ENCODE measurements around the gene FEZF1. TPM values are rescaled to one million over a fixed set of nuclear protein-coding genes. Genes with fewer than 3 reads are reported as not detected.
"Not testable (repeated sequence)": the region's sequence is repeated elsewhere in the genome, so short reads cannot be mapped to it uniquely, and the experiment has no call there.

The FEZF1 gene
- total and polyA plus RNA-seq, 2 donors = not detected

DNA sequence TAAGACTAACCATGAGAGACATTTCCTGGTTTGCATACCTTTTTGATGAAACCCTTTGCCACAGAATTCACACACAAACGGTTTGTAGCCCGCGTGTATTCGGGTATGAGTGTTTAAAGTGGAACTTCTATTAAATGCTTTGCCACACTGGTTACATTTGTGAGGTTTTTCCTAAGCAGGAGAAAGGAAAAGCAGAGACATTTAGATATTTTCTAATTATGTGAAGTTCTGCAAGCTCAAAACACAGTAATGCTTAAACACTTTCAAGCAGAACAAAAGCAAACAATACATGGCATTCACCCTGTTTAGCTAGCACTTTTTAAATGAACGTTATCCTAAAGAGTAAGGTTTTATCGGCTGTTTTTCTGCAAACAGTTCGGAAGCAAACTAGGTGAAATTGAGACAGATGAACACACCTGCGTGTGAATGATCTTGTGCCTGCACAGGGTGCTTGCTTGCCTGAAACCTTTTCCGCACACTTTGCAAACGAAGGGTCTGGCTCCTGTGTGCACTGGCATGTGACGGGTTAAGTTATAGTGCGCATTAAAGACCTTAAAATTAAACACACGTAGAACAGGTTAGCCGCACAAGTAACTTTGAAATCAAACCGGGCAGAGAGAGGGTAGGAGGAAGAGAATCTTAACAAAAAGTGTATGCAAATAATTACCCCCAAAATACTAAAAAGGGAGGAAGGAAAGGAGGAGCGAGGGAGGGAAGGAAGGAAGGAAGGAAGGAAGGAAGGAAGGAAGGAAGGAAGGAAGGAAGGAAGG is 1.6 kb downstream of the FEZF1 start:
- no peak overlapping the region for H3K27ac ChIP-seq (ENCODE audit: low read depth)
- H3K4me3 ChIP-seq (ENCODE audit: low read depth, low read length) = no peak overlapping the region
- WGBS = 7% methylated on average over 16 of the region's 16 CpGs
- peaks cover 2% of the 10 kb centered on the region for H3K4me1 ChIP-seq (ENCODE audit: insufficient read depth)
- no peak for DNase-seq (ENCODE audit: extremely low spot score)
- H3K36me3 ChIP-seq (ENCODE audit: insufficient read depth) = no peaks in the 10 kb centered on the region

DNA sequence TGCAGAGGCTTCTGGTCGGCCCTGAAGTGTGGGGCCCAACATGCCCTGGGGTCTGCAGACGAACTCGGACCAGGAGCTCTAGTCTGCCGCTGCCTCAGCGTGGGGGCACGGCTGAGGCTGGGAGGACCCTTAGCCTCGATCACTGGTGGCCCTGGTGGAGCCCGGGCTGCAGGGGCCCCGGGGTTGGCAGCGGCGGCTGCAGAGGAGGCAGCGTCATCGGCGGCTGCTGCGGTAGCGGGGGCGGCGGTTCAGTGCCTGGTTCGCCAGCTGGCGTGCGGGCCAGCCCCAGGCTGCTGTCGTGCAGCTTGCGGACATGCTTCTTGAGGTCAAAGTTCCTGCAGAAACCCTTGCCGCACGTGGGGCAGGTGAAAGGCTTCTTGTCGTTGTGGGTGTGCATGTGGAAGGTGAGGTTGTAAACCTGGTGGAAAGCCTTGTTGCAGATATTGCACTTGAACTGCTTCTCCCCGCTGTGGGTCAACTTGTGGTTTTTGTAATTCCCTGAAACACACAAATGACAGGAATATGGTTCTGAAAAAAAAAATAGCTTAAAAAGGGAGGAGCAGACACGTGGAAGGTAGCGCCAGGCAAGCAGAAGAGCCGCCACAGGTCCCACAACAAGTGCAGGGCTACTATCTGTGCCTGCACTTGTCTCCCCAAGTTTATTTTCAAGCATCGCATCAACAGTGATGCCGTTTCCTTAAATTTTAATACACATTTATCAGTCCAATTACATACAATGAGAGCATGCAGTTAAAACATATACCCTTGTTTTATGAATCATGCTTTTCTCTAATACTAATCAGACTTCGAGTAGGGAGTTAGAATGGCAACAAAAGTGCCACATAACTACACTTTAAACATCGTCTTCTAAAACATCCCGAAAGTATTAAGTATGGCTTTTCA is 2.4 kb downstream of the FEZF1 start:
- DNase-seq (ENCODE audit: extremely low spot score) = no peak
- H3K4me1 ChIP-seq (ENCODE audit: insufficient read depth) = peaks cover 2% of the 10 kb centered on the region
- H3K36me3 ChIP-seq (ENCODE audit: insufficient read depth) = no peaks in the 10 kb centered on the region
- 6% methylated on average over 35 of the region's 35 CpGs for WGBS
- no peak overlapping the region for H3K4me3 ChIP-seq (ENCODE audit: low read depth, low read length)
- H3K27ac ChIP-seq (ENCODE audit: low read depth) = no peak overlapping the region

DNA sequence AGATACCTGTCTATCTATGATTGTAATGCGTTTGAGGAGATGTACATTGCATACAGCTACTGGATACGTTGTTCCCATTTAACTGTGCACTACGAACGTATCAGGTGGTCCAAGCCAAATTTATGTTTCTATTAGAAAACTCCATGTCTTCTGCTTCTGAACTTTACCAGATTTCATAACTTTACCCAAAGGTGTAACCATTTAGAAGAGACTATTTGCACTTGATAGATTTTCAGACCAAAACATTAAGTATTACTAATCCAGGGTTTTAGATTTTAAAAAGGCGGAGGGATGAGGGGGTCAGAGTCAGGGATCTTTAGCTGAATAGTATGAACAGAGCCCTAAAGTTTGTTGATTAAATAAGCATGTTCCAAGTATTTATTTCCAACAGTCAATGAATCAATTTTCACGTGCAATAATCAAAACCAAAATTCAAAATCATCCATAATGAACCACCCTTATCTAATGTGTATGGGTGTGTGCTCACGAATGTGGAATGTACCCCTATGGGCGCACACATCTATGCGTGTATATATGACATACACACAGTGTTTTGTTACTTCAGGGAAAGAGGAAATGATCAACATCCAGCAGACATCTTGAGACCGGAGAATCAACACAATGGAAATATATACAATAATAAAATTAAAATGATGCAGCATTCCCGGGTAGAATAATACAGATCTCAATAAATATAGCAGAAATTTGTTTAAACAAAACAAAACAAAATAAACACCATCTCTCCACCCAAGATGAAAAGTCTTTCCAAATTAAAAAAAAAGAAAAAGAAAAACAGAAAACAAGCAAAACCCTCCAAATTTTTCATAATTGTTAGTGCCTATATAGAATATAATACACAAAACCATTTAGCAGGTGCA is 3.4 kb downstream of the FEZF1 start:
- Histone ChIP-seq H3K36me3 (ENCODE audit: insufficient read depth) (no peaks in the 10 kb centered on the region), H3K27ac (ENCODE audit: low read depth) (no peak overlapping the region), H3K4me1 (ENCODE audit: insufficient read depth) (peaks cover 2% of the 10 kb centered on the region), H3K4me3 (ENCODE audit: low read depth, low read length) (no peak overlapping the region)
- no peak for DNase-seq (ENCODE audit: extremely low spot score)
- 19% methylated on average over 11 of the region's 11 CpGs for WGBS

DNA sequence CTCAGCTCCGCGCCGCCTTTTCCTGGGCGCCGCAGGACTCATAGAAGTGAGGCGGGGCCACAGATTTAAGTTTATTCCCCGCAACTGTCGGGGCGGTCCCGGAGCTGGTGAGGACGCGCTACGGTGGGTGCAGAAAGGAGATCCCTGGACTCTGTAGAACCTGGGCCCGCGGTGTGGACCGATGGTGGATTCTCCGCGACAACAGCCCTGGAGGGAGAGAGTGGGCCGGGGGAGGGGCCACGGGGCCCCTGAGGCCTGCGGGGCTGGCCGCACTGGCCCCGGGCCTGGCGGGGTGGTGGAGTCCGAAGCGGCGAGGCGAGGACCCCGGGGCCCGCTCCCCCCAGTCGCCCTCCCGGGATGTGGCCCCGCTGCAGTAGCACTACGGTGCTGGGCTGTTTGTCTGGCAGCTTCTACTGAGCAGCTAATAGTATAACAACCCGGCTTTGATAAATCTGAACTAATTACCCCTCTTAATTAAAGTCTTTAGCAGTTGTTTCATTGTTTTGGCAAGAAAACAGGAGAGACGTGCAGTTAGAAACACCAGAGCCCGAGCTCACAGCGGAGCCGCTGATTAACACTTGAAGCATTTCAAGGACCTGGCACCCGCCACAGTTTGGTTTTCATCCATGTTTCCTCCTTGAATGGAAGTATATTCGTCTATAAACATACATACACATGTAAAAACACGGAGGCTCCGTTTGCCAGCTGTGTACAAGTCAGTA is 4.2 kb downstream of the FEZF1 start:
- H3K4me1 ChIP-seq (ENCODE audit: insufficient read depth) = peaks cover 2% of the 10 kb centered on the region
- no peak overlapping the region for H3K4me3 ChIP-seq (ENCODE audit: low read depth, low read length)
- no peak for DNase-seq (ENCODE audit: extremely low spot score)
- 3% methylated on average over 43 of the region's 43 CpGs for WGBS
- no peaks in the 10 kb centered on the region for H3K36me3 ChIP-seq (ENCODE audit: insufficient read depth)
- no peak overlapping the region for H3K27ac ChIP-seq (ENCODE audit: low read depth)

DNA sequence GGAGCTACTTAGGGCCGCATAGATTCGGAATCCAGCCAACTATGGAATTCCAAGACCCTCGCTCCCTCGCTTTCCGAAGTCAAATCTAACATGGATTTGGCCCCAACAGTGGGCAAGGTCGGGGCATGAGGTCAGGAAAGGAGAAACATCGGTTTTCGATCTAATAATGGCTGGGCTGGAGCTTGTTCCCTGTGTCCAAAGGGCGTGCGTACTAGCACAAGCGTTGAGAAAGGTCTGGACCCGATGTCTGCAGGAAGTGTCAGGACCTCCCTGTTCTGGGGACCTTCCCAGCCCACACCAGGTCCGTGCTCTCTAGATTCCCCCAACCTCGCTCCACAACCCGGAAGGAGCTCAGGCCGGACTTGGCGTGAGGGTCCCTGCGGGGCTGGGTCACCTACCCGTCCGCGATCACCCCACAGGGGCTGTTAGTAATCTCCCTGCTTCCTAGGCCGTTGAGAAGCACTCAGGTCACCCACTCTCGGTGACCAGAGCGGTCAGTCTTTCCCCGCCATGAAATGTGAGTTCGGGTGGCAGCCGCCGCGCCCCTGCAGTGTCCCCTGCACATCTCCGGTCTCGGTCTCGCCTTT is 4.8 kb downstream of the FEZF1 start:
- Histone ChIP-seq H3K4me3 (ENCODE audit: low read depth, low read length) (no peak overlapping the region), H3K4me1 (ENCODE audit: insufficient read depth) (no peaks in the 10 kb centered on the region), H3K36me3 (ENCODE audit: insufficient read depth) (no peaks in the 10 kb centered on the region), H3K27ac (ENCODE audit: low read depth) (no peak overlapping the region)
- DNase-seq (ENCODE audit: extremely low spot score) = no peak
- WGBS = 5% methylated on average over 32 of the region's 32 CpGs

DNA sequence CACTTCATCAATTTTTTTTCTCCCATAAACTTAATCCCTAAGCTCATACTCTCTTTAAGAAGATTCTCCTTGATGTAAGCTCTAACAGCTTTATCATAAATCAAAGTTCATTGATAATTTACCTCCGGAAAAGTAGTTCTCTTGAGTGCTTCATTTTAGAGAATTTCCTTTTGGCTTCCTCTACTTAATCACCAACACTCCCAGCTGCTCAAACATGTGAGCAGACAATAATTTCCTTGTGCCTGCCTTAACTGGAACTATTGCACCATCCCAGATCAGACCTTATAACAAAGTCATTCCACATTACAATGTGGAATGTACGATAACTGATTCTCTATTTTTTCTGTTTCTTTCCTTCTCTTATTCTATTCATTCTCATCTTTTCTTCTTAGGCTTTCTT is 5.9 kb downstream of the FEZF1 start:
- 62% methylated on average over 2 of the region's 2 CpGs for WGBS
- H3K4me3 ChIP-seq (ENCODE audit: low read depth, low read length) = no peak overlapping the region
- DNase-seq (ENCODE audit: extremely low spot score) = no peak
- H3K4me1 ChIP-seq (ENCODE audit: insufficient read depth) = no peaks in the 10 kb centered on the region
- no peak overlapping the region for H3K27ac ChIP-seq (ENCODE audit: low read depth)
- no peaks in the 10 kb centered on the region for H3K36me3 ChIP-seq (ENCODE audit: insufficient read depth)

DNA sequence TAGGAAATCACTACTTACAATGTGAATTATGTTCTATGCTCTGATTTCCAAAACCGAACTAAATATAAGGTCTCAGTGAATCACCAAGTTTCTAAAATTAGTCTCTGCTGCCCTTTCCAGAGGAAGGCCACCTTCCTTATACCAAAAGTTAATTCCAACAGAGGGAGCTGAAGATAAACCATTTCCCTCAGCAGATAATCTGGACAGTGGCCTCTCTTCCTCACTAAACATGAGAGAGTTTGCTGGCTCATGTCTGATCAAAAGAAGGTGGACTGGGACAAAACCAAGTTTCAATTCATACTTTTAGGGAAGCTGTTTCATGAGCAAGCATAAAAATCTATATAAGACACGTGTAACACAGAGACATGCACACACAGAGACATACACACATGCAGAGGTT is 6.4 kb downstream of the FEZF1 start:
- Histone ChIP-seq H3K4me3 (ENCODE audit: low read depth, low read length) (no peak overlapping the region), H3K27ac (ENCODE audit: low read depth) (no peak overlapping the region), H3K4me1 (ENCODE audit: insufficient read depth) (no peaks in the 10 kb centered on the region), H3K36me3 (ENCODE audit: insufficient read depth) (no peaks in the 10 kb centered on the region)
- WGBS = 46% methylated on average over 2 of the region's 2 CpGs
- DNase-seq (ENCODE audit: extremely low spot score) = no peak

DNA sequence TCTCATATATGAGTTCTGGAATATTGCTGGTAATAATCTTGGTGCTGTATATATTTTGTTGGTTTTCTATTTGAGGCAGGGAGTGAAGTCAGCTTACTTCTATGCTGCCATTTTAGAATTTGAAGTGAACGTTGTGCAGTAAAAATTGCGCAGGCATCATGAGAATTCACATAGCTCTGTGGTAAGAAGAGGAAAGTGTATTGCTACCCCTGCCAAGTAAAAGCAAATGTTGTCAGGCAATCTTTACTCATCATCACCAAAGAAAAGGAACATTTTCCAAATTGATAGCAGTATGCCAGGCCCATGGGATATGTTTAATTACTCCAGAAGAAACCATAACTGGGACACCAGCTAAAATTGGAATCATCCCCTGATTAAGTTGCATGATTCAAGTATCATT is 13.4 kb downstream of the FEZF1 start:
- DNase-seq (ENCODE audit: extremely low spot score) = no peak
- H3K36me3 ChIP-seq (ENCODE audit: insufficient read depth) = no peaks in the 10 kb centered on the region
- no peak overlapping the region for H3K4me3 ChIP-seq (ENCODE audit: low read depth, low read length)
- H3K4me1 ChIP-seq (ENCODE audit: insufficient read depth) = no peaks in the 10 kb centered on the region
- WGBS = 88% methylated on average over 2 of the region's 2 CpGs
- H3K27ac ChIP-seq (ENCODE audit: low read depth) = no peak overlapping the region

DNA sequence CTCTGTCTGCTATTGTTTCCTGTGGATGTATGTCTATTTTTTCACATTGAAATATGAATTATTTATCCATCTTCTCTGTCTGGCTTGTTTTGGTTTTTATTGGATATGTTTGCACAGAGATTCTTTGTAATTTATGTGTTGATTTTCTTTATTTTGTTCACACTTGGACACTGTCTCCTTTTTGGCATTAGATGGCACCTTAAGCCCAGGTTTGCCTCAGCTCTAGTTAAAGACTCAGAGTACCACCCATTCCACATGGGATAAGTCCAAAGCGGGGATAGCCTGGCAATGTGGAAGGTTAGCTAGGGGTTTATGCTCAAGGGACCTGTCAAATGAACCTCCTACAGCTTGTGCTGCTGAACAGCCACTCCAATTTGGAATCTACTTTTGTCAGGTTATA is 14.1 kb downstream of the FEZF1 start:
- no peaks in the 10 kb centered on the region for H3K4me1 ChIP-seq (ENCODE audit: insufficient read depth)
- no peak overlapping the region for H3K4me3 ChIP-seq (ENCODE audit: low read depth, low read length)
- no peak overlapping the region for H3K27ac ChIP-seq (ENCODE audit: low read depth)
- 87% methylated on average over 1 of the region's 1 CpG for WGBS
- H3K36me3 ChIP-seq (ENCODE audit: insufficient read depth) = no peaks in the 10 kb centered on the region
- DNase-seq (ENCODE audit: extremely low spot score) = no peak

DNA sequence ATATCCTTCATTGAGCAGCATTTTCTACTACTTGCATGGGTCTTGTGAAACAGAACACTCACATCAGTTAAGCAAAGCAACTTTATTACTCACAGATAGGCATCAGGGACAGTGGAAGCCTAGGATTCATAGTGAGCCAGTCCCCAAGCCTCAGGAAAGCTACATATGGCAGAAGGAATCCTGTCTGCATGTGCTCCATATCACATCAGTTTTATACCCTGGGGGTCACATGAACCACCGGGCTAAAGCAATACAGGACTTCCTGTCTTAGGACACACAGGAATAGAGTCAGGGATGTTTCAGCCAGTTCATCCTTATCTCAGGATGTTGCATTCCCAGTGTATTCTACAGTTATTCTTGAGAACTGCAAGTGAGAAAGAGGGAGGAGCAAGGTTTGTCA is 15.1 kb downstream of the FEZF1 start:
- H3K4me1 ChIP-seq (ENCODE audit: insufficient read depth) = no peaks in the 10 kb centered on the region
- H3K4me3 ChIP-seq (ENCODE audit: low read depth, low read length) = no peak overlapping the region
- no peak for DNase-seq (ENCODE audit: extremely low spot score)
- no peaks in the 10 kb centered on the region for H3K36me3 ChIP-seq (ENCODE audit: insufficient read depth)
- no peak overlapping the region for H3K27ac ChIP-seq (ENCODE audit: low read depth)
- WGBS = 58% methylated on average over 1 of the region's 1 CpG

DNA sequence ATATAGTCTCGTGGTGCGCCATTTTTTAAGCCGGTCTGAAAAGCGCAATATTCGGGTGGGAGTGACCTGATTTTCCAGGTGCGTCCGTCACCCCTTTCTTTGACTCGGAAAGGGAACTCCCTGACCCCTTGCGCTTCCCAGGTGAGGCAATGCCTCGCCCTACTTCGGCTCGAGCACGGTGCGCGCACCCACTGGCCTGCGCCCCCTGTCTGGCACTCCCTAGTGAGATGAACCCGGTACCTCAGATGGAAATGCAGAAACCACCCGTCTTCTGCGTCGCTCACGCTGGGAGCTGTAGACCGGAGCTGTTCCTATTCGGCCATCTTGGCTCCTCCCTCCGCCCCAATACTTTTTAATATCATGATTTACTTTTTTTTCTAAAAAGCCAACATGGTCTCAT is 19.9 kb downstream of the FEZF1 start:
- 90% methylated on average over 16 of the region's 24 CpGs for WGBS
- not testable (repeated sequence) for DNase-seq (ENCODE audit: extremely low spot score); H3K27ac ChIP-seq (ENCODE audit: low read depth); H3K4me1 ChIP-seq (ENCODE audit: insufficient read depth); H3K36me3 ChIP-seq (ENCODE audit: insufficient read depth); H3K4me3 ChIP-seq (ENCODE audit: low read depth, low read length)

DNA sequence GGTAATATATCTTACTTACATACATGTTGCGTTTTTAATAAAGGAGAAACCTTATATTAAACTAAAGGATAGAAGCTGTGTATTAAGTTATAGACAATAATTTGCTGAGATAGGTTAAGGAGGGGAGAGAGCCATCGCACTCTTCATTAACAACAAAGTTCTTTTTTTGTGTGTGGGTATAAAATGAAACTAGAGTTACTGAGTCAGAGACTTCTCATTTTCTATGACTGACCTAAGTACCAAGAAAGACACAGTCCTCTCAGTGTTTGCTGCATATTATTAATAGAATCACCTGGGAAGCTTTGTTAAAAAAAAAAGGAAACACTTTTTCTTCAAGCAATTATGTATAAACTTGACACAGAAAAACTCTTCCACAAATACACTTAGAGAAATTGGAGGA is 31.4 kb downstream of the FEZF1 start:
- no peak for DNase-seq (ENCODE audit: extremely low spot score)
- no peak overlapping the region for H3K27ac ChIP-seq (ENCODE audit: low read depth)
- no peak overlapping the region for H3K4me3 ChIP-seq (ENCODE audit: low read depth, low read length)
- H3K4me1 ChIP-seq (ENCODE audit: insufficient read depth) = no peaks in the 10 kb centered on the region
- no peaks in the 10 kb centered on the region for H3K36me3 ChIP-seq (ENCODE audit: insufficient read depth)
- 88% methylated on average over 2 of the region's 2 CpGs for WGBS

DNA sequence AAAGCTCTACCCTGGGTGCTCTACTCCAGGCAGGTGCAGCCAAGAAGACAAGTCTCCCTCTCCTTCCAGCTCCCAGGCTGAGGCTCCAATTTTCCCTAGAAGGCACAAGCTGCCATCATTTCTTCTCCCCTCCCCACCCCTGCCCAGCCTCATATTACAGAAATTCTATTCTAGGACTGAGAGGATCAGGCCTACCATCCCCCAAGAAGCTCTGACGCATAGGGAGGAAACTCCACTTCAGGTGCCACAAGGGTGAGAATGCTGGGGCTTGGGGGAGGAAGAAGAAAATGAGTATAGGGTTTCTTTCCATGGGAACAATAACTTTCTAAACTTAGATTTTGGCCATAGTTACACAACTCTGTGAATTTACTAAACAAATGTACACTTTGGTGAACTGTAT is 35.3 kb downstream of the FEZF1 start:
- DNase-seq (ENCODE audit: extremely low spot score) = no peak
- 48% methylated on average over 1 of the region's 1 CpG for WGBS
- H3K27ac ChIP-seq (ENCODE audit: low read depth) = no peak overlapping the region

More for the DNA sequence above, 35.3 kb downstream of the FEZF1 start:
- no peaks in the 10 kb centered on the region for H3K36me3 ChIP-seq (ENCODE audit: insufficient read depth)
- H3K4me3 ChIP-seq (ENCODE audit: low read depth, low read length) = no peak overlapping the region
- no peaks in the 10 kb centered on the region for H3K4me1 ChIP-seq (ENCODE audit: insufficient read depth)
